ENCODE data around the gene BRME1.

GRCh38 chr19:13954185-13954584 is 48.3 kb upstream of the BRME1 start:
- no peak for TF ChIP-seq CTCF (IDR thresholded peaks at IDR 0.05)
- TF ChIP-seq POLR2AphosphoS5 (IDR thresholded peaks at IDR 0.05; ENCODE audit: insufficient read depth in 1 of 2, low read depth in 1 of 2): no peak
- no peak for TF ChIP-seq POLR2A (IDR thresholded peaks at IDR 0.05)
